Adrenal gland (tissue), 12 donors: ENCODE results near the gene TMEM184B. TPM values are rescaled to one million over a fixed set of nuclear protein-coding genes. Genes with fewer than 3 reads are reported as not detected.
A peak's percentile ranks its signal among the peaks of the same experiment; 100 is the strongest.

Experiments used
- DNase-seq, 7 donors: peaks; one replicate each; pipeline ENCODE4 v3.0.0-alpha.2; 2019 to 2020
- H3K27ac ChIP-seq, 5 donors: fragments of 200-600 bp; sonication (generic) in 4 of 5; 1 replicate in 3 of 5; 2 replicates in 2 of 5; pipeline versions ENCODE4 v1.5.1 to v1.8.0; 2016 to 2020; ENCODE audit warnings: mild to moderate bottlenecking in 1 of 5
- H3K27me3 ChIP-seq: fragments of 200-600 bp; 2 replicates; pipeline ENCODE4 v1.8.0; 2021
- H3K36me3 ChIP-seq, 2 donors: fragments of 200-600 bp; replicated peaks in 1 of 2; 1 replicate in 1 of 2; 2 replicates in 1 of 2; pipeline versions ENCODE4 v1.5.1 to v1.8.0; 2018 to 2022
- H3K4me1 ChIP-seq, 2 donors: fragments of 200-600 bp; replicated peaks in 1 of 2; 1 replicate in 1 of 2; 2 replicates in 1 of 2; pipeline versions ENCODE4 v1.5.1 to v1.8.0; 2018 to 2021
- H3K4me3 ChIP-seq, 4 donors: fragments of 200-600 bp; sonication (generic) in 3 of 4; one replicate each; pipeline ENCODE4 v1.5.1; 2016 to 2018
- H3K9me3 ChIP-seq, 3 donors: fragments of 200-600 bp; sonication (generic) in 1 of 3; replicated peaks in 1 of 3; 1 replicate in 2 of 3; 2 replicates in 1 of 3; pipeline versions ENCODE4 v1.5.1 to v1.8.0; 2016 to 2021
- POLR2A ChIP-seq, 2 donors: fragments of 450-650 bp; IDR thresholded peaks; one replicate each; pipeline ENCODE4 v1.6.1; 2017; ENCODE audit warnings: antibody characterized with exemption in 2 of 2, mild to moderate bottlenecking in 2 of 2, moderate library complexity in 1 of 2
- WGBS, 4 donors: extraction: QIAGEN DNeasy Blood & Tissue Kit in 2 of 4; methylation state at CpG; one replicate each; pipeline versions ENCODE4 v1.1.5 to v1.1.7; 2013 to 2017; 5-methylcytosine and 5-hydroxymethylcytosine counted together
- intact Hi-C, 2 donors: fragments of 100-400 bp; cut with DNase I; formaldehyde crosslinking; loops; one replicate each; pipeline versions ENCODE4 v1.14.1 to v1.15.0; 2022 to 2023
- polyA plus RNA-seq, 3 donors: library from polyadenylated mRNA; stranded (reverse); fragments of 200-250 nt in 2 of 3; fragments of 350-450 nt in 1 of 3; fragmentation: Illumina TruSeq in 1 of 3; extraction: RNeasy Lipid Tissue Mini Kit (QIAGEN cat#74804) in 1 of 3; gene quantifications; one replicate each; pipeline ENCODE4 v1.2.3, GENCODE V29; 2013 to 2014
- total RNA-seq, 9 donors: library from RNA; depleted of rRNA in 4 of 9; stranded (reverse); fragments of >200 nt in 4 of 9; fragments of 120-200 nt in 1 of 9; fragmentation: NEBNext Ultra II Directional in 1 of 9; extraction: Animal tissue kit (Norgen Biotek cat#: 25700) in 1 of 9; gene quantifications; one replicate each; pipeline versions ENCODE4 v1.1.0 to v1.2.4, GENCODE V29; 2013 to 2023
- TF ChIP-seq, protein P1 (sequence below), 6 experiments: fragments of 450-650 bp in 4 of 6; fragments of 200-600 bp in 2 of 6; sonication (generic) in 1 of 6; IDR thresholded peaks; 1 replicate in 5 of 6; 2 replicates in 1 of 6; pipeline versions ENCODE4 v1.5.1 to v1.8.0; 2016 to 2021; ENCODE audit warnings: antibody characterized with exemption in 6 of 6, mild to moderate bottlenecking in 2 of 6, moderate library complexity in 1 of 6
- donor health status: healthy with polysubstance abuse.
- donor health status: Bipolar disorder and iron deficiency.
- donor health status: DM: yes; HTN: yes; CAD: no.
- donor health status: DM: no; HTN: no; CAD: no.
- donor health status: DM: no; HTN: no; CAD: no.
- donor health status: DM: yes; HTN: yes; CAD: no.

The TMEM184B gene
- total and polyA plus RNA-seq, 12 donors = 7.1 to 107 (median 43.8) TPM

DNA sequence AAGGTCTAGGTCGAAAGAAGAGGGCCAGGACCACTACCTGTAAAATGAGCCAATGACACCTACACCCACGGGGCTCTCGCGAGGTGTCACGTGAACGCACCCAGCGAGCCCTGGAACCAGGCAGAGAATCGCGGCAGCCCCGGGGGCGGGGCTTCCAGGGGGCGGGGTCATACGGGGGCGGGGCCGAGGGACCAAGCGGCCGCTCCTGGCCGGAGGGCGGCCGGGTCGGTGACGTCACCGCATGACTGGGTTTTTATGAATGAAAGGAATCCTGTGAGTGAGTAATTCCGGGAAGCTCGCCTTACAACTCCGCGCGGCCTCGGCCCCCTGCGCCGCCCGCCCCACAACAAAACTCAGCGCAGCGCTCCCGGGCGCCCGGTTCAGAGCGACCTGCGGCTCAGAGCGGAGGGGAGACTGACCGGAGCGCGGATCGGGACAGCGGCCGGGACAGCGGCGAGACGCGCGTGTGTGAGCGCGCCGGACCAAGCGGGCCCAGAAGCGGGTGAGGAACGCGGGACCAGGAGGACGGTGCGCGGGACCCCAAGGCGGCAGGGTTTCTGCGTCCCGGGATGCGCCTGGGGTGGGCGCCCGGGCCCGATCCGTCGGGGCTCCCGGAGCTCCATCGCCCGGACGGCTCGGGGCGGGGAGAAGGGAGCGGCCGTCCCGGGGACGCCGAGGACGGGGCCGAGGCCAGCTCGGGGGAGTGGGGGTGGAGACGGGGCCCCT lies 70.9 kb downstream of the TMEM184B start, which contains the start of gene MAFF:
Gene MAFF (plus strand): TSS at position 284 of the 726 bp plus-strand sequence. CDS start 11,860 bp downstream, outside the sequence.
- DNase-seq = peak; percentile 97 to 99 (median 98)
- peaks cover 0 to 15% of the 10 kb centered on the region in 2 donors for H3K4me1 ChIP-seq
- TF ChIP-seq POLR2A (IDR thresholded peaks at IDR 0.05) = peak; percentile 91 to 97
- TF ChIP-seq, protein P1, sequence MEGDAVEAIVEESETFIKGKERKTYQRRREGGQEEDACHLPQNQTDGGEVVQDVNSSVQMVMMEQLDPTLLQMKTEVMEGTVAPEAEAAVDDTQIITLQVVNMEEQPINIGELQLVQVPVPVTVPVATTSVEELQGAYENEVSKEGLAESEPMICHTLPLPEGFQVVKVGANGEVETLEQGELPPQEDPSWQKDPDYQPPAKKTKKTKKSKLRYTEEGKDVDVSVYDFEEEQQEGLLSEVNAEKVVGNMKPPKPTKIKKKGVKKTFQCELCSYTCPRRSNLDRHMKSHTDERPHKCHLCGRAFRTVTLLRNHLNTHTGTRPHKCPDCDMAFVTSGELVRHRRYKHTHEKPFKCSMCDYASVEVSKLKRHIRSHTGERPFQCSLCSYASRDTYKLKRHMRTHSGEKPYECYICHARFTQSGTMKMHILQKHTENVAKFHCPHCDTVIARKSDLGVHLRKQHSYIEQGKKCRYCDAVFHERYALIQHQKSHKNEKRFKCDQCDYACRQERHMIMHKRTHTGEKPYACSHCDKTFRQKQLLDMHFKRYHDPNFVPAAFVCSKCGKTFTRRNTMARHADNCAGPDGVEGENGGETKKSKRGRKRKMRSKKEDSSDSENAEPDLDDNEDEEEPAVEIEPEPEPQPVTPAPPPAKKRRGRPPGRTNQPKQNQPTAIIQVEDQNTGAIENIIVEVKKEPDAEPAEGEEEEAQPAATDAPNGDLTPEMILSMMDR (IDR thresholded peaks at IDR 0.05) = no peak
- H3K27me3 ChIP-seq = no peaks in the 10 kb centered on the region
- peak within 1 kb of the TSS; percentile 20 to 90 (median 72) for H3K4me3 ChIP-seq
- 0 to 1% (median 0%) methylated on average over 1 to 84 of the region's 85 CpGs for WGBS, 4 donors
- no peaks in the 10 kb centered on the region for H3K36me3 ChIP-seq
- H3K27ac ChIP-seq = peak within 1 kb of the TSS; percentile 76 to 99 (median 98)
- intact Hi-C loops = no loop called here
- H3K9me3 ChIP-seq = no peaks in the 10 kb centered on the region

DNA sequence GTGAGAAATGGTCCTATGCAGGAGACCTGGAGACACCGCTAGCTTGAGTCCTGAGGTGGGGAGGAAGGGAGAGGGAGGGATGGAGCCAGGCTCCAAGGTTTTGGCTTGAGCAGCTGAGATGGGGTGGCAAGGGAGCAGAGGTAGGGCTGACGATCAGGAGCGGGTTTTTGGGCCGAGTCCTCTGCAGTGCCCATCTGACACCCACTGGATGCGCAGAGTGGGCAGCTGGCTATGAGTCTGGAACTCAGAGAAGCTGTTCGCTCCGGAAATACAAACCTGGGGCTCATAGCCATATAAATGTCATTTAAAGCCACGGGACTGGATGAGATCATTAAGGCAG lies 71.5 kb downstream of the TMEM184B start:
- Histone ChIP-seq H3K27ac (peak overlapping the region in 4 of 5 donors; percentile 67 to 99 (median 98)), H3K9me3 (no peaks in the 10 kb centered on the region), H3K36me3 (no peaks in the 10 kb centered on the region), H3K27me3 (no peaks in the 10 kb centered on the region), H3K4me3 (peak overlapping the region in 2 of 4 donors; percentile 80 to 90), H3K4me1 (peaks cover 0 to 15% of the 10 kb centered on the region in 2 donors)
- 12 to 33% (median 16%) methylated on average over 2 to 8 of the region's 8 CpGs for WGBS, 4 donors
- intact Hi-C loops = no loop called here
- TF ChIP-seq, protein P1 (IDR thresholded peaks at IDR 0.05) = no peak
- TF ChIP-seq POLR2A (IDR thresholded peaks at IDR 0.05) = no peak
- DNase-seq = no peak

DNA sequence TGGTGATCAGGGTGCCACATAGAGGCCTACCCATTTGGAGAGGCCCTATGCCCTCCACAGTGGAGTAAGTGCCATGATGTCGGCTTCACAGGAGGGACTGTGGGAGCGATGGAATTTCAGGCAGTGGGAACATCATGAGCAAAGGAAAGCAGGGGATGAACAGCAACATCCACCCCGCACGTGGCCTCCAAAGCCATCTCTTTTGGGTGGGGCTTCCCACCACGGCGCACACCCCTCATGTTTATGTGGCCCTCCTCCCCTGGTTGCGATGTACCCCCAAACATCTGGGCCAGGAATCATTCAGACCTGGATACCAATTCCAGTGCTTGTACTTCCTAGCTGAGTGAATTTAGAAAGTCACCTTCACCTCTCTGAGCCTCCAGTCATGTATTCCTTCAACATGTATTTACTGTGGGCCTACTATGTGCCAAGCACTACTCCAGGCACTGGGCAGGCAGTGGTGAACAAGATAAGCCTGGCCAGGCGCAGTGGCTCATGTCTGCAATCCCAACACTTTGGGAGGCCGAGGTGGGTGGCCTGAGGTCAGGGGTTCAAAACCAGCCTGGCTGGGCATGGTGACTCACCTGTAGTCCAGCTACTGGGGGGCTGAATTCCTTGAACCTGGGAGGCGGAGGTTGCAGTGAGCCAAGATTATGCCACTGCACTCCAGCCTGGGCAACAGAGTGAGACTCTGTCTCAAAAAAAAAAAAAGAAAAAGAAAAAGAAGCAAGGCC lies 72.8 kb downstream of the TMEM184B start:
- WGBS, 4 donors = 85 to 89% (median 86%) methylated on average over 10 of the region's 10 CpGs
- Histone ChIP-seq H3K9me3 (no peaks in the 10 kb centered on the region), H3K4me1 (peaks cover 0 to 15% of the 10 kb centered on the region in 2 donors), H3K4me3 (no peak overlapping the region), H3K27me3 (no peaks in the 10 kb centered on the region), H3K36me3 (no peaks in the 10 kb centered on the region), H3K27ac (no peak overlapping the region)
- peak in 1 of 7 donors; percentile 28 for DNase-seq
- TF ChIP-seq, protein P1 (IDR thresholded peaks at IDR 0.05) = no peak
- no peak for TF ChIP-seq POLR2A (IDR thresholded peaks at IDR 0.05)
- intact Hi-C loops = no loop called here

DNA sequence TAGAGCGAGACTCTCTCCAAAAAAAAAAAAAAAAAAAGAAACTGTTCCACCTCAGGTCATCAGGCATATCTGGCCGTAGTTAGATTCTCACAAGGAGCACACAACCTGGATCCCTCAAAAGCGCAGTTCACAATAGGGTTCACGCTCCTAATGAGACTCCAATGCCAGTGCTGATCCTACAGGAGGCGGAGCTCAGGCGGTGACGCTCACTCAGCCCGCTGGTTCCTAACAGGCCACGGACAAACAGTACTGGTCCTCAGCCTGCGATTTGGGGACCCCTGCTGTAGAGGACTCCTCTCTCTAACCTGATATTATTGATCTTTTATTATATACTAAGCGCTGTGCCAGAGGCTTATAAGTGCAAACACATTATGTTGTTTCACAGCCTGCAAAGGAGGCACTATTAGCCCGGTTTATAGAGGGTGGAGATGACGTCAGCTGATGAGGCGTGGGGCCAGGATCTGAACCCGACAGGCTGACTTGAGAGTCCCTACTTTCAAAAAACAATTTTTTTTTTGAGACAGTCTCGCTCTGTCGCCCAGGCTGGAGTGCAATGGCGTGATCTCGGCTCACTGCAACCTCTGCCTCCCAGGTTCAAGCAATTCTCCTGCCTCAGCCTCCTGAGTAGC lies 75.9 kb downstream of the TMEM184B start:
- DNase-seq = no peak
- Histone ChIP-seq H3K36me3 (no peaks in the 10 kb centered on the region), H3K4me3 (no peak overlapping the region), H3K4me1 (peaks cover 10 to 15% of the 10 kb centered on the region in 2 donors), H3K27ac (no peak overlapping the region), H3K27me3 (no peaks in the 10 kb centered on the region), H3K9me3 (no peaks in the 10 kb centered on the region)
- intact Hi-C loops = no loop called here
- WGBS, 4 donors = 75 to 84% (median 82%) methylated on average over 15 to 19 of the region's 19 CpGs
- no peak for TF ChIP-seq POLR2A (IDR thresholded peaks at IDR 0.05)
- TF ChIP-seq, protein P1 (IDR thresholded peaks at IDR 0.05) = no peak
